Smooth muscle cell (in vitro differentiated cells): ENCODE results near the gene GRAP2. TPM values are rescaled to one million over a fixed set of nuclear protein-coding genes. Genes with fewer than 3 reads are reported as not detected.

Experiments used
- DNase-seq: peaks from one replicate; lab custom pipeline; 2025; ENCODE audit not compliant: unreplicated experiment; lab: John Stamatoyannopoulos, UW
- H2AFZ ChIP-seq: fragments of 200-600 bp; sonication (generic); 2 replicates; pipeline ENCODE4 v1.6.0; 2016; ENCODE audit warnings: antibody characterized with exemption, low read depth, mild to moderate bottlenecking
- H3F3A ChIP-seq: fragments of 200-600 bp; sonication (generic); 2 replicates; pipeline ENCODE4 v1.6.0; 2017; ENCODE audit warnings: antibody characterized with exemption, low read depth
- H3K27ac ChIP-seq: fragments of 200-600 bp; sonication (generic); 2 replicates; pipeline ENCODE4 v1.5.1; 2016; ENCODE audit warnings: low read depth, mild to moderate bottlenecking
- H3K27me3 ChIP-seq: fragments of 200-600 bp; sonication (generic); 2 replicates; pipeline ENCODE4 v1.6.1; 2016; ENCODE audit warnings: low read depth, mild to moderate bottlenecking
- H3K36me3 ChIP-seq: fragments of 200-600 bp; sonication (generic); 2 replicates; pipeline ENCODE4 v1.5.1; 2016; ENCODE audit warnings: low read depth
- H3K4me1 ChIP-seq: fragments of 200-600 bp; sonication (generic); 2 replicates; pipeline ENCODE4 v1.5.1; 2016; ENCODE audit warnings: low read depth
- H3K4me2 ChIP-seq: fragments of 200-600 bp; sonication (generic); 2 replicates; pipeline ENCODE4 v1.6.0; 2016; ENCODE audit warnings: mild to moderate bottlenecking
- H3K4me3 ChIP-seq: fragments of 200-600 bp; sonication (generic); 2 replicates; pipeline ENCODE4 v1.5.1; 2016; ENCODE audit warnings: mild to moderate bottlenecking
- H3K79me2 ChIP-seq: fragments of 200-600 bp; sonication (generic); 2 replicates; pipeline ENCODE4 v1.6.0; 2016; ENCODE audit warnings: low read depth, mild to moderate bottlenecking
- H3K9ac ChIP-seq: fragments of 200-600 bp; sonication (generic); 2 replicates; pipeline ENCODE4 v1.6.0; 2016; ENCODE audit warnings: low read depth
- H3K9me3 ChIP-seq: fragments of 200-600 bp; sonication (generic); replicated peaks from 2 replicates; pipeline ENCODE4 v1.5.1; 2016; ENCODE audit warnings: low read depth
- H4K20me1 ChIP-seq: fragments of 200-600 bp; sonication (generic); 2 replicates; pipeline ENCODE4 v1.6.0; 2016; ENCODE audit warnings: low read depth
- WGBS: methylation state at CpG from one replicate; pipeline ENCODE4 v1.1.7; 2016; ENCODE audit warnings: low lambda C conversion rate; 5-methylcytosine and 5-hydroxymethylcytosine counted together
- polyA plus RNA-seq: library from polyadenylated mRNA; unstranded; fragments of >200 nt; fragmentation: Nextera tagmentation; extraction: Ambion mirVana; gene quantifications from 2 replicates; pipeline ENCODE4 v1.2.1, GENCODE V29; 2016
- total RNA-seq: library from RNA; depleted of rRNA; stranded (reverse); fragments of >200 nt; gene quantifications from 2 replicates; pipeline ENCODE4 v1.2.3, GENCODE V29; 2014
- TF ChIP-seq, protein P1 (sequence below): fragments of 200-600 bp; sonication (generic); IDR thresholded peaks from 2 replicates; pipeline ENCODE4 v1.5.1; 2017; ENCODE audit warnings: borderline replicate concordance, mild to moderate bottlenecking, antibody characterized with exemption; ENCODE audit not compliant: insufficient read depth, poor library complexity, severe bottlenecking

The GRAP2 gene
- total and polyA plus RNA-seq, 2 experiments from 2014 or later, result not detected

DNA sequence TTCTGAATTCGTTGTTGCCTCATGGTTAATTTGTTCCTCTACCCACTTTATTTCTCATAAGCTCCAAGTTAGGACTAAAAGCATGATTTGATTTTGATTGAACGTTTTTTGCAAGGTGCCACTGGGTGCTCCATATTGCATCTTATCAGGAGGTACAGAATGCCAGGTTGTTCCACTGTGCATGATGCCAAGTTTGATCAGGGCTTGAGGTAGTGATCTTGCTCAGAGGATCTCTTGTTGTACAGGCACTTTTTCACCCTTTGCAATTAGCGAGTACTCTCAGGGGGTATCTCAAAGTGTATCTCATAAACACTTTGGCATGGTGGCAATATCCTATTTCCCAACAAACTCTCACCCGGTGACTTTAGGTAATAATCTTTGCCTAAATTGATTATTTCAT lies 4.0 kb downstream of the GRAP2 start:
- Histone ChIP-seq H3K9ac (no peak overlapping the region), H3K27me3 (peaks cover 37% of the 10 kb centered on the region), H3K4me2 (no peak overlapping the region), H2AFZ (no peak overlapping the region), H3K36me3 (no peaks in the 10 kb centered on the region), H3K79me2 (no peaks in the 10 kb centered on the region), H3K9me3 (no peaks in the 10 kb centered on the region), H3F3A (no peaks in the 10 kb centered on the region), H4K20me1 (no peaks in the 10 kb centered on the region), H3K27ac (no peak overlapping the region), H3K4me3 (no peak overlapping the region), H3K4me1 (peaks cover 5% of the 10 kb centered on the region)
- TF ChIP-seq, protein P1, sequence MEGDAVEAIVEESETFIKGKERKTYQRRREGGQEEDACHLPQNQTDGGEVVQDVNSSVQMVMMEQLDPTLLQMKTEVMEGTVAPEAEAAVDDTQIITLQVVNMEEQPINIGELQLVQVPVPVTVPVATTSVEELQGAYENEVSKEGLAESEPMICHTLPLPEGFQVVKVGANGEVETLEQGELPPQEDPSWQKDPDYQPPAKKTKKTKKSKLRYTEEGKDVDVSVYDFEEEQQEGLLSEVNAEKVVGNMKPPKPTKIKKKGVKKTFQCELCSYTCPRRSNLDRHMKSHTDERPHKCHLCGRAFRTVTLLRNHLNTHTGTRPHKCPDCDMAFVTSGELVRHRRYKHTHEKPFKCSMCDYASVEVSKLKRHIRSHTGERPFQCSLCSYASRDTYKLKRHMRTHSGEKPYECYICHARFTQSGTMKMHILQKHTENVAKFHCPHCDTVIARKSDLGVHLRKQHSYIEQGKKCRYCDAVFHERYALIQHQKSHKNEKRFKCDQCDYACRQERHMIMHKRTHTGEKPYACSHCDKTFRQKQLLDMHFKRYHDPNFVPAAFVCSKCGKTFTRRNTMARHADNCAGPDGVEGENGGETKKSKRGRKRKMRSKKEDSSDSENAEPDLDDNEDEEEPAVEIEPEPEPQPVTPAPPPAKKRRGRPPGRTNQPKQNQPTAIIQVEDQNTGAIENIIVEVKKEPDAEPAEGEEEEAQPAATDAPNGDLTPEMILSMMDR, result no peak
- WGBS, result 90% methylated on average over 4 of the region's 4 CpGs
- no peak for DNase-seq

DNA sequence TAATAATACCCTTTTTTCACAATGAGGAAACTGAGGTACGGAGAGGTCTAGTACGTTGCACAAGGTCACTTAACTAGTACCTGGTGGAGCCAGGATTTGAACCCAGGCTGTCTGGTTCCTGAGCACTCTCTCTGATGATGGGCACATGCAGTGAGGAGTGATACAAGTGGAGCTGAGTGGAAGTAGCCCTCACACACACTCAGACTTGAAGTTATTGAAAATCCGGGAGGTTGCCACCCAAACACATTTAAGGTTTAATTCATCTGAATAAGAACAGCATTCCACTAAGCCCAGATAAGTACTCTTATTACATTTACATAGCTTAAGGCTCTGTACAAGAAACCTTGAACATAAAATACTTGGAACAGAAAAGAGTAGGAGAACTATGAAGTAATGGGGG lies 4.8 kb downstream of the GRAP2 start:
- no peak for DNase-seq
- Histone ChIP-seq H3K9ac (no peak overlapping the region), H3K27me3 (peaks cover 30% of the 10 kb centered on the region), H4K20me1 (no peaks in the 10 kb centered on the region), H2AFZ (no peak overlapping the region), H3K4me2 (no peak overlapping the region), H3K27ac (no peak overlapping the region), H3K4me3 (no peak overlapping the region), H3F3A (no peaks in the 10 kb centered on the region), H3K79me2 (no peaks in the 10 kb centered on the region), H3K9me3 (no peaks in the 10 kb centered on the region), H3K4me1 (peaks cover 5% of the 10 kb centered on the region), H3K36me3 (no peaks in the 10 kb centered on the region)
- 88% methylated on average over 3 of the region's 3 CpGs for WGBS
- TF ChIP-seq, protein P1, result no peak

DNA sequence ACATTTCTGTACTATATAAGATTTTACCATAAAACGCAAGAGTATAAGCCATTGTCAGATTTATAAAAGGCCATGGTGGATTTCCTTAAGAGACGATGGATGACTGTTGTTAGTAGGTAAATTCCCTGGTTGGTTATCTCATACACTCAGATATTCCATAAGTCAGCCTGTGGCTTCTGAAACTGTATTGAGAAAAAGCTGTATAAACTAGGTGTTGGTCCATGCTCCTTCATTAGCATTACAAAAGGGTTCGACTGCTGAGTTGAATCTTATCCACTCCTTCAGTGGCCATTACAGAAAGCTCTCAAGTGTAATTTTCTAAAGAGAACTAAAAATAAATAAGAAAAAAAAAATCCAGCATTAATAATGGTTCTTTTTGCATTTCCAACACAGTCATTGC lies 5.3 kb downstream of the GRAP2 start:
- Histone ChIP-seq H3K79me2 (no peaks in the 10 kb centered on the region), H4K20me1 (no peaks in the 10 kb centered on the region), H3F3A (no peaks in the 10 kb centered on the region), H3K27me3 (peaks cover 24% of the 10 kb centered on the region), H2AFZ (no peak overlapping the region), H3K9ac (no peak overlapping the region), H3K36me3 (no peaks in the 10 kb centered on the region), H3K4me3 (no peak overlapping the region), H3K4me1 (peaks cover 5% of the 10 kb centered on the region), H3K27ac (no peak overlapping the region), H3K9me3 (no peaks in the 10 kb centered on the region), H3K4me2 (no peak overlapping the region)
- WGBS, result 76% methylated on average over 3 of the region's 3 CpGs
- DNase-seq, result no peak
- TF ChIP-seq, protein P1, result no peak

DNA sequence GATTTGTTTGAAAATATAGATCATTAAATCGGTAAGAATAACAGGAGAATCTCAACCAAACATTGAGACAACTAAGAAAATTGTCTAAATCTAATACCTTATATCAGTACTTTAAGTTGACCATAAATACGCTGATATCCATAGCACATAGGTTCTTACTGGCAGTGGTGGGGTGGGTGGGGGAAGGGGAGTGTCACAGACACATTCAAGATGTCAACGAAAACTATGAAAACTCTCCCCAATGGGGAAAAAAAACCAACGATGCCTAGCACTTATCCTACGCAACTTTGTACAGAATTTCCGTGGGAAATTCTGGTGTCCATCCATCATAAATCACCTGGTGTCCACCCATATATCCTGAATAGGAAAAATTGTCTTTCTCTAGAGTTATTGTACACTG lies 6.2 kb downstream of the GRAP2 start:
- Histone ChIP-seq H3K9me3 (no peaks in the 10 kb centered on the region), H3K36me3 (no peaks in the 10 kb centered on the region)

More for the DNA sequence above, 6.2 kb downstream of the GRAP2 start:
- Histone ChIP-seq H3F3A (no peaks in the 10 kb centered on the region), H4K20me1 (no peaks in the 10 kb centered on the region), H3K79me2 (no peaks in the 10 kb centered on the region), H3K9ac (no peak overlapping the region), H3K4me2 (no peak overlapping the region), H3K27ac (no peak overlapping the region), H3K4me1 (peaks cover 5% of the 10 kb centered on the region), H3K4me3 (no peak overlapping the region), H3K27me3 (peaks cover 16% of the 10 kb centered on the region), H2AFZ (no peak overlapping the region)
- TF ChIP-seq, protein P1, result no peak
- 94% methylated on average over 6 of the region's 6 CpGs for WGBS
- no peak for DNase-seq
